Effector memory CD4-positive, alpha-beta T cell (primary cell): ENCODE measurements around the gene EZH2.

Experiments
- DNase-seq, 3 donors: peaks; one replicate each; pipeline ENCODE4 v3.0.0-alpha.2; 2020
- H3K27ac ChIP-seq: 2 replicates; pipeline ENCODE4 v1.7.0; 2013; ENCODE audit warnings: mild to moderate bottlenecking, low read length, moderate library complexity; ENCODE audit not compliant: insufficient read depth, poor library complexity, severe bottlenecking
- H3K27me3 ChIP-seq: replicated peaks from 2 replicates; pipeline ENCODE4 v1.7.0; 2013; ENCODE audit warnings: mild to moderate bottlenecking, low read length; ENCODE audit not compliant: insufficient read depth, control insufficient read depth, poor library complexity, severe bottlenecking
- H3K36me3 ChIP-seq: 2 replicates; pipeline ENCODE4 v1.7.0; 2013; ENCODE audit warnings: mild to moderate bottlenecking, low read length, moderate library complexity; ENCODE audit not compliant: control insufficient read depth, insufficient read depth
- H3K4me1 ChIP-seq: 2 replicates; pipeline ENCODE4 v1.7.0; 2013; ENCODE audit warnings: low read length, mild to moderate bottlenecking; ENCODE audit not compliant: control insufficient read depth, insufficient read depth, poor library complexity, severe bottlenecking
- H3K4me3 ChIP-seq: 2 replicates; pipeline ENCODE4 v1.7.0; 2013; ENCODE audit warnings: low read length, low read depth, mild to moderate bottlenecking; ENCODE audit not compliant: insufficient read depth, poor library complexity, severe bottlenecking
- H3K9me3 ChIP-seq: 2 replicates; pipeline ENCODE4 v1.7.0; 2013; ENCODE audit warnings: mild to moderate bottlenecking, low read length, moderate library complexity; ENCODE audit not compliant: control insufficient read depth

Gene EZH2

GRCh38 chr7:148804343-148805235 is 79.5 kb downstream of the EZH2 start:
- Histone ChIP-seq H3K36me3 (peaks cover 35% of the 10 kb centered on the region), H3K9me3 (no peaks in the 10 kb centered on the region), H3K27ac (no peak overlapping the region), H3K4me1 (no peaks in the 10 kb centered on the region), H3K27me3 (no peaks in the 10 kb centered on the region), H3K4me3 (no peak overlapping the region)
- DNase-seq = no peak

GRCh38 chr7:148803094-148803493 is 81.0 kb downstream of the EZH2 start:
- Histone ChIP-seq H3K27me3 (no peaks in the 10 kb centered on the region), H3K4me1 (no peaks in the 10 kb centered on the region), H3K27ac (no peak overlapping the region), H3K9me3 (no peaks in the 10 kb centered on the region), H3K36me3 (peaks cover 43% of the 10 kb centered on the region), H3K4me3 (no peak overlapping the region)
- DNase-seq = no peak

GRCh38 chr7:148802101-148802493 is 82.0 kb downstream of the EZH2 start:
- no peak for DNase-seq
- no peak overlapping the region for H3K4me3 ChIP-seq
- no peak overlapping the region for H3K27ac ChIP-seq
- no peaks in the 10 kb centered on the region for H3K4me1 ChIP-seq
- no peaks in the 10 kb centered on the region for H3K27me3 ChIP-seq
- H3K36me3 ChIP-seq = peaks cover 51% of the 10 kb centered on the region
- H3K9me3 ChIP-seq = no peaks in the 10 kb centered on the region

GRCh38 chr7:148800677-148801076 is 83.4 kb downstream of the EZH2 start:
- H3K4me3 ChIP-seq = no peak overlapping the region
- no peaks in the 10 kb centered on the region for H3K27me3 ChIP-seq
- DNase-seq = no peak
- peaks cover 57% of the 10 kb centered on the region for H3K36me3 ChIP-seq
- H3K27ac ChIP-seq = no peak overlapping the region
- H3K4me1 ChIP-seq = no peaks in the 10 kb centered on the region
- no peaks in the 10 kb centered on the region for H3K9me3 ChIP-seq

DNA sequence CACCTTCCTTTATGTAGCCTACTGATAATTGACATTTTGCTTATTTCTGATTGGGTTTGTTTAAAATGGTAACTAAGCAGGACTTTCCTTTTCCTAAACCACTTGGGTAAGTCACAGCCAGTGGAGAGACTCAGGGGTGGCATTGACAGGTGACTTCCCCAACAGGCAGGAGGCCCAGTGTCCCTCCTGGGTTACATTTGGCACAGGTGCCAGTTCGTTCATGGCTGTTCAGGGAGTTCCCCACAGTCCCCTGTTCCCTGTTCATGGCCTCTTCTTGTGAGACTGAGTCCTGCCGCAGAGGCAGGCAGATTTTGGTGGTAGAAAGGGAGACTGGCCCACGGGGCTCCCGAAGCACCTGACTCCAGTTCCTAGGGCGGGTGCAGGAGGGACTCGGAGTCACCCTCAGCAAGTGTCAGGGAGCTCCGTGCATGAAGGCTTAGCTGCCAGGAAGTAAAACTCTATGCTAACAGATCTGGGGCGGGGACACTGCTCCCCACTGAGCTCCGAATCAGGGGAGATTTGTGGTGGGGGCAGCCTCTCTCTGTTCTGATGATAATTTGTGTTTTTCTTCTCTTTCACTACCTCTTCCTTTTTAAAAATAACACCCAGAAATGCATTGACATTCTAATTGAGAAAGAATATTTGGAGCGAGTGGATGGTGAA is 84.1 kb downstream of the EZH2 start:
- Histone ChIP-seq H3K9me3 (no peaks in the 10 kb centered on the region), H3K4me3 (no peak overlapping the region), H3K27ac (no peak overlapping the region), H3K4me1 (no peaks in the 10 kb centered on the region), H3K27me3 (no peaks in the 10 kb centered on the region), H3K36me3 (peaks cover 55% of the 10 kb centered on the region)
- no peak for DNase-seq

DNA sequence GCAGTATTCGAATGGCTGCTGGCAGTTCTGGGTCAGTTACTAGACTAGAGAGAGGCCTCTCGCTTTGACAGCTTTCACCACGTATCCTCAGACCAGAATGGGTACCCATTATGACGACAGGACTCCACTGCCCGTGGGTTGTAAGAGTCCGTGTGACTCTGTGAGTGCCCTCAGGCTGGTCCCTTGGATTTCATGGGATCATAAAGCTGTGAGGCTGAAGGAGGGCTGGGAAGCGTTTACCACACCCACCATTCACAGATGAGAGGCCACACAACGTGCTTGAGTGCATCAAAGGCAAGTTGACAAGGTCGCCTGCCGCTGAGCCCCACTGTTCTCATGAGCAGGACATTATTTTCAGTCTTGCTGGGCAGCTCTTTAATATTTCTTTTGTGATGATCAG is 87.2 kb downstream of the EZH2 start:
- H3K27me3 ChIP-seq = no peaks in the 10 kb centered on the region
- peaks cover 72% of the 10 kb centered on the region for H3K36me3 ChIP-seq
- H3K4me3 ChIP-seq = no peak overlapping the region
- no peaks in the 10 kb centered on the region for H3K9me3 ChIP-seq
- no peak overlapping the region for H3K27ac ChIP-seq
- no peak for DNase-seq
- H3K4me1 ChIP-seq = no peaks in the 10 kb centered on the region

GRCh38 chr7:148794476-148794875 is 89.6 kb downstream of the EZH2 start:
- H3K36me3 ChIP-seq = peaks cover 74% of the 10 kb centered on the region

DNA sequence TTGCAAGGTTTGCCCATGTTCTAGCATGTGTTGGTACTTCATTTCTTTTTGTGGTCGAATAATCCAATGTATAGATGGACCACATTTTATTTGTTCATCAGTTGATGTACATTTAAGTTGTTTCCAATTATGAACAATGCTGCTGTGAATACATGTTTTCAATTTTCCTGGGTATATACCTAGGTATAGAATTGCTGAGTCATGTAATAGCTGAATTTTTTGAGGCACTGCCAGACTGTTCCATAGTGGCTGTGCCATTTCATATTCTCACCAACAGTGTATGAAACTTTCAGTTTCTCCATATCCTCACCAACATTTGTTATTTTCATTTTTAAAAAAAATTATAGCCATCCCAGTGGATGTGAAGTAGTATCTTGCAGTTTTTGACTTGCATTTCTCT is 90.5 kb downstream of the EZH2 start:
- DNase-seq = no peak
- H3K9me3 ChIP-seq = no peaks in the 10 kb centered on the region
- H3K36me3 ChIP-seq = peaks cover 75% of the 10 kb centered on the region
- no peaks in the 10 kb centered on the region for H3K27me3 ChIP-seq
- H3K4me1 ChIP-seq = no peaks in the 10 kb centered on the region
- no peak overlapping the region for H3K27ac ChIP-seq
- no peak overlapping the region for H3K4me3 ChIP-seq

More at GRCh38 chr7:148794476-148794875, 89.6 kb downstream of the EZH2 start:
- Histone ChIP-seq H3K9me3 (no peaks in the 10 kb centered on the region), H3K4me3 (no peak overlapping the region), H3K4me1 (no peaks in the 10 kb centered on the region), H3K27me3 (no peaks in the 10 kb centered on the region), H3K27ac (no peak overlapping the region)
- no peak for DNase-seq

GRCh38 chr7:148791546-148791945 is 92.5 kb downstream of the EZH2 start:
- H3K36me3 ChIP-seq = peaks cover 74% of the 10 kb centered on the region
- H3K4me3 ChIP-seq = no peak overlapping the region
- H3K27me3 ChIP-seq = no peaks in the 10 kb centered on the region
- no peaks in the 10 kb centered on the region for H3K9me3 ChIP-seq
- no peak for DNase-seq
- H3K4me1 ChIP-seq = no peaks in the 10 kb centered on the region
- H3K27ac ChIP-seq = no peak overlapping the region

DNA sequence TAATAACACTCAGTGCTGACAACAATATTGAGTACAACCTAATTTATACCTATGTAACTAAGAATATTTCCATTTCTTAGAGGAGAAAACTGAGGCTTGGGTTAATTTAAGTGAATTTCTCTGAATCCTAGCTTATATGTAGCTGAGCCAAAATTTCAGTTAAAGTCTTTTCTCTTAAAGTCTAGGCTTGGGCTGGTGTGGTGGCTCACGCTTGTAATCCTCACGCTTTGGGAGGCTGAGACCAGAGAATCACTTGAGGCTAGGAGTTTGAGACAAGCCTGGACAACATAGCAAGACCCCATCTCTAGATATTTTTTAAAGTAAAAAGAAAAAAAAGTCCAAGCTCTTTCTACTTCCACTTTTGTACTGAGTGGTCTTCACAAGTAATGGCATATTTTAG is 93.2 kb downstream of the EZH2 start:
- Histone ChIP-seq H3K36me3 (peaks cover 76% of the 10 kb centered on the region), H3K4me1 (no peaks in the 10 kb centered on the region), H3K4me3 (no peak overlapping the region), H3K27me3 (no peaks in the 10 kb centered on the region), H3K27ac (no peak overlapping the region), H3K9me3 (no peaks in the 10 kb centered on the region)
- DNase-seq = no peak
